ENCODE data around the gene NET1. TPM values are rescaled to one million over a fixed set of nuclear protein-coding genes. Genes with fewer than 3 reads are reported as not detected.

The NET1 gene
- total RNA-seq, 1 experiment from 2014 or later: 175 TPM

DNA sequence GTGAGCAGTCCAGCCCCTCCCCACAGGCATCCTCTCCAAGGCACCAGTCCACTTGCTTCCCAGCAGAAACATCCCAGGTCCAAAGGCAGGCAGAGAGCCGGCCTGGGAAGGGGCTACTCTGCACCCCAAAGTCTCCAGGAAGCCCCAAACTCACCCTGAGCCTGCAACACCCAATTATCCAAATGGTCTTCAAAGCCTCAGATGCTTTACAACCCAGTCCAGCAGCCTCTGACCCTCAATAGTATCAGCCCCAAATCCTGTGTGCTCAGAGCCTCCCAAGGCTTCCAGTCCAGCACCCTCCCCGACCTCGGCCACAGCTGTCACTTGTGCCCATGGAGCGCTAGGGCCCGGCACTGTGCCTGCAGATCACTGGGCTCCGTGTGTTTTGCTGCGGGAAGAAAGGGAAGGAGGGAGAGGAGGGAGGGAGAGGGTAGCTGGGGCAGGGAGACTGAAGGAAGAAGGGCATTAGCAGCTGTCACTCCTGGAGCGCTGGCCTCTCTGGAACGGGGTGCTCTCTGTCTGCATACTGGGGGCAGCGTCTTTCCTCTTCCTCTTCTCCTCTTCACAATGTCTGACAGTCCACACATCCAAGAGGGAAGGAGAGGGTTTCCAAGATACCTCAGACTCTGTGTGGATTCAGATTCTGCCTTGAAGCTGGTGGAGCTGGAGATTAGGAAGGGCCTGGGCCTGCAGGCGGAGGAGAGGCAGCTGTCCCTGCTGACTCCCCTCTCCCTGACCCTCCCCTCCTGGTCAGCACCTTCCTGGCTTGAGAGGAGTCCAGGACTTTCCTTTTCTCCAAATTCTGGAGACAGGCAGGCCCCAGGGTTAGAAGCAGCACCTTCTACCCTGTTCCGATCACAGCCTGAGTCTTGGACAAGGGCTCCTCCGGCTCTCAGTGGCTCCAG is 73.8 kb downstream of the NET1 start:
- H3K27me3 Mint-ChIP-seq (ENCODE audit: insufficient read depth, unreplicated experiment): no peaks in the 10 kb centered on the region
- H3K4me3 ChIP-seq (ENCODE audit: low read depth, low read length): no peak overlapping the region
- intact Hi-C loops (cut with micrococcal nuclease; ENCODE audit: unreplicated experiment): no loop called here
- peaks cover 21% of the 10 kb centered on the region for H3K4me1 ChIP-seq
- no peak for TF ChIP-seq CTCF (IDR thresholded peaks at IDR 0.05; ENCODE audit: insufficient read depth in 1 of 2, low read depth in 1 of 2, low read length in 1 of 2, severe bottlenecking in 1 of 2, unreplicated experiment in 1 of 2)
- peaks cover 24% of the 10 kb centered on the region for H3K36me3 Mint-ChIP-seq (ENCODE audit: insufficient read depth, unreplicated experiment)
- CTCF ChIA-PET: interaction anchor here (1.1 kb wide), 1 partner anchor 137 kb away, joined by 4 read pairs; no protein-coding TSS in a partner anchor
- H3K27me3 ChIP-seq (replicated peaks; ENCODE audit: control insufficient read depth, insufficient read depth, low read length): no peaks in the 10 kb centered on the region
- peaks cover 11% of the 10 kb centered on the region for H3K4me1 Mint-ChIP-seq (ENCODE audit: low read depth, unreplicated experiment)
- H3K9me3 ChIP-seq: peaks cover 9% of the 10 kb centered on the region; the same call in 1 of the 2 replicates
- POLR2A ChIA-PET: no interaction called here
- peak overlapping the region; percentile 84 for H3K27ac Mint-ChIP-seq (ENCODE audit: unreplicated experiment)
- peaks cover 3% of the 10 kb centered on the region; the same call in 1 of the 2 replicates for H3K36me3 ChIP-seq (ENCODE audit: control insufficient read depth, insufficient read depth, low read length)
- DNase-seq: no peak
- H3K9me3 Mint-ChIP-seq (ENCODE audit: unreplicated experiment): no peaks in the 10 kb centered on the region
- no TSS peak for BruUV-seq (replicated peaks)
- no peak overlapping the region for H3K4me3 Mint-ChIP-seq (ENCODE audit: unreplicated experiment)

DNA sequence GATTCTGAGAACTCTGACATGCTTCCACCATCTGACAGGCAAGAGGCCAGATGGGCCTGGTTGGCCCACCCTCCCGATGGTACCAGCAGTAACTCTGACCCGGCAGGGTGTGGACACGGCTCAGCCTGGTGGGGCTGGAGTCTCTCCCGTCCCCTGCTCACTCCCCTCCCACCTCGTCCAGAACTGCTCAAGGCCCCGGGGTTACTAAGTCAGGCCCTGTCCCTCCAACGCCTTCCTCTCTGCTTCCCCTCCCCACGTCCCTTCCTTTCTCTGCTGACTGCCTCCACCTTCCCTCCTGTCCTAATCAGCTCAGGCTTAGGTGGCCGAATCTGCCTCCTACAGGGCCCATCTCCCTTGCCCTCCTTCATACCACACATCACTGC is 74.5 kb downstream of the NET1 start:
- Histone ChIP-seq H3K4me3 (ENCODE audit: low read depth, low read length) (no peak overlapping the region), H3K4me1 (peaks cover 21% of the 10 kb centered on the region), H3K36me3 (ENCODE audit: control insufficient read depth, insufficient read depth, low read length) (peaks cover 5% of the 10 kb centered on the region), H3K9me3 (peaks cover 14% of the 10 kb centered on the region; the same call in 1 of the 2 replicates), H3K27me3 (replicated peaks; ENCODE audit: control insufficient read depth, insufficient read depth, low read length) (no peaks in the 10 kb centered on the region)
- ChIA-PET POLR2A (no interaction called here), CTCF (interaction anchor here (1.1 kb wide), 1 partner anchor 136 kb away, joined by 4 read pairs; no protein-coding TSS in a partner anchor)
- no peak for TF ChIP-seq CTCF (IDR thresholded peaks at IDR 0.05; ENCODE audit: insufficient read depth in 1 of 2, low read depth in 1 of 2, low read length in 1 of 2, severe bottlenecking in 1 of 2, unreplicated experiment in 1 of 2)
- Mint-ChIP-seq H3K4me3 (ENCODE audit: unreplicated experiment) (no peak overlapping the region), H3K36me3 (ENCODE audit: insufficient read depth, unreplicated experiment) (peaks cover 25% of the 10 kb centered on the region), H3K27me3 (ENCODE audit: insufficient read depth, unreplicated experiment) (no peaks in the 10 kb centered on the region), H3K9me3 (ENCODE audit: unreplicated experiment) (peaks cover 3% of the 10 kb centered on the region), H3K27ac (ENCODE audit: unreplicated experiment) (peak overlapping the region; percentile 84), H3K4me1 (ENCODE audit: low read depth, unreplicated experiment) (peaks cover 11% of the 10 kb centered on the region)
- intact Hi-C loops (cut with micrococcal nuclease; ENCODE audit: unreplicated experiment): no loop called here
- DNase-seq: no peak
- BruUV-seq (replicated peaks): no TSS peak

GRCh38 chr10:5488272-5489161 is 76.2 kb downstream of the NET1 start:
- CTCF ChIA-PET: interaction anchor here (0.7 to 1.6 kb wide), 4 partner anchors 21 to 673 kb away, joined by 3 to 6 read pairs (median 6); no protein-coding TSS in a partner anchor
- Mint-ChIP-seq H3K27ac (ENCODE audit: unreplicated experiment) (peak overlapping the region; percentile 84), H3K9me3 (ENCODE audit: unreplicated experiment) (peaks cover 10% of the 10 kb centered on the region), H3K27me3 (ENCODE audit: insufficient read depth, unreplicated experiment) (no peaks in the 10 kb centered on the region), H3K4me3 (ENCODE audit: unreplicated experiment) (no peak overlapping the region), H3K36me3 (ENCODE audit: insufficient read depth, unreplicated experiment) (peaks cover 35% of the 10 kb centered on the region), H3K4me1 (ENCODE audit: low read depth, unreplicated experiment) (peaks cover 11% of the 10 kb centered on the region)
- no TSS peak for BruUV-seq (replicated peaks)
- Histone ChIP-seq H3K36me3 (ENCODE audit: control insufficient read depth, insufficient read depth, low read length) (peaks cover 9% of the 10 kb centered on the region), H3K9me3 (peaks cover 25% of the 10 kb centered on the region), H3K4me1 (peaks cover 33% of the 10 kb centered on the region), H3K27me3 (replicated peaks; ENCODE audit: control insufficient read depth, insufficient read depth, low read length) (no peaks in the 10 kb centered on the region), H3K4me3 (ENCODE audit: low read depth, low read length) (no peak overlapping the region)
- no peak for TF ChIP-seq CTCF (IDR thresholded peaks at IDR 0.05; ENCODE audit: insufficient read depth in 1 of 2, low read depth in 1 of 2, low read length in 1 of 2, severe bottlenecking in 1 of 2, unreplicated experiment in 1 of 2)
- DNase-seq: peak; percentile 89 to 94
- POLR2A ChIA-PET: interaction anchor here (0.6 to 2.0 kb wide), 3 partner anchors 15 to 167 kb away, joined by 3 to 6 read pairs (median 3); no protein-coding TSS in a partner anchor
- intact Hi-C loops (cut with micrococcal nuclease; ENCODE audit: unreplicated experiment): loop anchor here (2.0 kb wide), 1 partner anchor 22 kb away; no protein-coding TSS in a partner anchor
